ENCODE data around the gene TMEM59L. TPM values are rescaled to one million over a fixed set of nuclear protein-coding genes. Genes with fewer than 3 reads are reported as not detected.

Gene TMEM59L
- 0.29 and 4.6 TPM in 2 replicates for total RNA-seq

GRCh38 chr19:18612772-18613588 lies at the start of gene TMEM59L:
TMEM59L (plus strand) TSS chr19:18612870; CDS start chr19:18612959, 89 bp downstream.

GRCh38 chr19:18571564-18572344 lies 40.9 kb upstream of the TMEM59L start, which contains the start of gene UBA52:
UBA52 (plus strand) TSS chr19:18571857; CDS start chr19:18573301, 1,444 bp downstream.

GRCh38 chr19:18588611-18589379 lies 23.9 kb upstream of the TMEM59L start, which contains the start of gene REX1BD:
REX1BD (plus strand) TSS chr19:18588798; CDS start chr19:18588802, 4 bp downstream.

DNA sequence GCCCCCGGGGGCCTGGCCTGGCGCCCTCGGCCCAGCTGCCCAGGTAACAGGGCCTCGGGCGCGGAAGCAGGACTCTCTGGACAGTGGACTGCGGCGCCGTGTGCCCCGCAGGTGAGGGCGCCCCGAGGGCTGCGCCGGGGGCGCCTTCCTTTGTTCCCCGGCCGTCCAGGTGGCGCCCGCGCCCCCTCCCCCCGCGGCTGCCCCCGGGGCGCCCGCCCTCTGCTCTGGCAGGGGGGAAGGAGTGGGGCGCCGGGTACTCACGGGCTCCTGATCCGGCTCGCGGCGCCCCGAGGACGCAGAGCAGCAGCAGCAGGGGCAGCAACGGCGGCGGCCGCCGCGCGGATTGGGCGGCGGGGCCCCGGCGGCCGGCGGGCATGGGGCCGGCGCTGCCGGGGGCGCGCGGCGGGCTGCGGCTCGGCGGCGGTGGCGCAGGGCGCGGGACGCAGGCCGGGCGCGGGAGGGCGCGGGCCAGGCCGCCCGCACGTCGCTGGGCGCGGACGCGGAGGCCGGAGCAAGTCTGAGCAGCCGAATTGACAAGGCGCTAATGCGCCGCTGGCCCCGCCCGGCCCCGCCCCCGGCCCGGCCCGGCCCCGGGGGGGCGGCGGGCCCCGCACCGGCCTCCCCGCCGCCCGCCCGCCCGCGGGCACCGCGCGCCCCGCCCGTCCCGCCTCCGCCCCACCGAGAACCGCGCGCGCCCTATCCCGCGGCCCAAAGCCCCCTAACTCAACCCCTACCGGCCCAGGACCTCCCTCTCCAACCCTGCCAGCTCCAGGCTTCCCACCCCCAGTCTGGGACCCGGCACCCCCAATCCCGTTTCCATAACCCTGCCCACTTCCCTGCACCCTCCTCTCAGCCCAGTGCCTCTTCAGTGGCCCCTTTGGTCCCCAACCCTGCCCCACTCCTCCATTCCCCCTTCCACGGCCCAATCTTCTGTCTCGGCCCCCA lies 6.1 kb upstream of the TMEM59L start, which contains the start of gene CRLF1:
Gene CRLF1 (minus strand): TSS at position 519 of the 945 bp plus-strand sequence. CDS start 143 bp downstream, at position 376.

DNA sequence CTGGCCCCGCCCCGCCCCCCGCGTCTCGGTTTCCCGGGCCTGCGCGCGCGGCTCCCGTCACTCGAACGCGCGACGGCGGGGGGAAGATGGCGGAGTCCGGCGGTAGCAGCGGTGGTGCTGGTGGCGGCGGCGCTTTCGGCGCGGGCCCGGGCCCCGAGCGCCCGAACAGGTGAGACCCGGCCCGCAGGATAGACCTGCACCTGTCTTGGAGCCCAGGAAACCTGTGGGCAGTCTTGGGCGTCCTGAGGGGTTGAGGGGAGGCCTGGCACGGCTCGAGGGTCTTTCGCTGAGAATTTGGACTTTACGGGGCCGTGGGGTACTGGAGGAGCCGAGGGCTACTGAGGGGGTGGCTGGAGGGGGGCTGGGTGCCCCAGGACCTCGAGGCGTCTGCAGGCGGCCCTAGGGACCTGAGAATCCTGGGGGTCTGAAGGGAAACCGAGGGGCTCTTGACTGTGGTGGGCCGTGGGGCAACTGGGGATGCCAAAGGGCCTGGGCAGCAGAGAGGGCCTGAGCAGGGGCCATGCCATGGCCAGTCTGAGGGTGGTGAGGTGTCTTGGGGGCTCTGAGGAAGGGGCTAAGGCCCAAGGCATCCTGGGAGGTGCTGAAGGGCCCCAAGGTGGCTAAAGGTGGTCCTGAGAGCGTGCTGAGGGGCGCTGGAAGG lies 24.4 kb downstream of the TMEM59L start, which contains the start of gene KLHL26:
Gene KLHL26 (plus strand): TSS at position 60 of the 661 bp plus-strand sequence. CDS start 27 bp downstream, at position 87.

Other genes with a start within 250 kb of the TMEM59L start
- gene GDF15, start 226.7 kb upstream of the TMEM59L start, total RNA-seq = 37.7 and 138 TPM in 2 replicates
- gene LRRC25, start 215.2 kb upstream of the TMEM59L start, total RNA-seq = 0.15 and 0.50 TPM in 2 replicates
- 69.7 and 112 TPM in 2 replicates for gene SSBP4, start 193.5 kb upstream of the TMEM59L start, total RNA-seq
- 8.1 and 26.5 TPM in 2 replicates for gene ISYNA1, start 174.7 kb upstream of the TMEM59L start, total RNA-seq
- 12.9 and 18.7 TPM in 2 replicates for gene ELL, start 90.8 kb upstream of the TMEM59L start, total RNA-seq
- 282 and 430 TPM in 2 replicates for gene FKBP8, start 69.3 kb upstream of the TMEM59L start, total RNA-seq
- gene KXD1, start 55.0 kb upstream of the TMEM59L start, total RNA-seq = 93.1 and 122 TPM in 2 replicates
- gene UBA52, start 41.0 kb upstream of the TMEM59L start, total RNA-seq = 690 and 1,149 TPM in 2 replicates
- gene REX1BD, start 24.1 kb upstream of the TMEM59L start, total RNA-seq = 49.8 and 63.1 TPM in 2 replicates
- 9.5 and 28.8 TPM in 2 replicates for gene CRLF1, start 6.1 kb upstream of the TMEM59L start, total RNA-seq
- 8.3 and 16.7 TPM in 2 replicates for gene KLHL26, start 24.2 kb downstream of the TMEM59L start, total RNA-seq
- gene CRTC1, start 70.8 kb downstream of the TMEM59L start, total RNA-seq = 2.6 and 6.8 TPM in 2 replicates
- gene COMP, start 178.4 kb downstream of the TMEM59L start, total RNA-seq = 0.15 and 0.17 TPM in 2 replicates
- 84.5 and 97.8 TPM in 2 replicates for gene UPF1, start 219.1 kb downstream of the TMEM59L start, total RNA-seq